Mammary epithelial cell (primary cell): ENCODE results near the gene SLC7A5.

Source experiments
- CTCF ChIP-seq, 2 donors: IDR thresholded peaks in 1 of 2; conservative IDR thresholded peaks in 1 of 2; 2 replicates each; pipeline ENCODE4 v1.5.1; 2011 to 2012; ENCODE audit warnings: inconsistent platforms in 2 of 2, low read length in 2 of 2, mild to moderate bottlenecking in 2 of 2, control low read depth in 1 of 2, low read depth in 1 of 2; ENCODE audit not compliant: insufficient read depth in 1 of 2; ENCODE audit errors: extremely low read depth in 1 of 2
- EZH2 ChIP-seq: IDR thresholded peaks from 2 replicates; pipeline ENCODE4 v1.6.1; 2012; ENCODE audit warnings: low read length, inconsistent platforms, borderline replicate concordance

- TF ChIP-seq CTCF (conservative IDR thresholded peaks at IDR 0.05 in 1 of 2, IDR thresholded peaks at IDR 0.05 in 1 of 2; ENCODE audit: extremely low read depth in 1 of 2, insufficient read depth in 1 of 2, low read depth in 1 of 2, low read length in 2 of 2) (no peak), EZH2 (no peak)
Measured at GRCh38 chr16:87800497-87800896, 68.8 kb downstream of the SLC7A5 start.
